GM21576 (cell line): ENCODE results near the gene LHFPL3.
"Not testable (repeated sequence)": the region's sequence is repeated elsewhere in the genome, so short reads cannot be mapped to it uniquely, and the experiment has no call there.

Source experiments
- ATAC-seq: cut with Tn5 transposase; IDR thresholded peaks from one replicate; pipeline ENCODE4 v1.9.1; 2021; ENCODE audit warnings: mild to moderate bottlenecking, moderate library complexity; ENCODE audit not compliant: unreplicated experiment

The LHFPL3 gene

GRCh38 chr7:104572554-104572953 lies 244.2 kb downstream of the LHFPL3 start:
- no peak for ATAC-seq

DNA sequence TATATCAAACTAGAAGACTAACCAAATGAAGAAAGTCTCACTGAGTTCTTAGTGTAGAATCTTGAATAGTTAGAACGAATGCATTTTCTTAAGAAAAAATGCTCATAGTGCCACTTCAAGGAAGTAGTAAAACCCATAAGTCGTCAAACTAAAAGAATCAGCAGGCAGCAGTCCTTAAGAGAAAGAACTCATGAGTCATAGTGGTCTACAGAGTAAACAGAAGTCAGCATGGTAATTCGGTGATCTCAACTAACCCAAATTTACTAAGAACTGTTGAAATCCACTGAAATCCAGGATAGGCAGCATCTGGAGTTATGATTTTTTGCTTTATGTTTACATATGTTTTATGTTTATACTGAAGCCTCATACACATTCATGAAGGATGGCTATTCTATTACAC lies 256.2 kb downstream of the LHFPL3 start:
- no peak for ATAC-seq

GRCh38 chr7:104595591-104595990 lies 267.2 kb downstream of the LHFPL3 start:
- ATAC-seq = not testable (repeated sequence)

DNA sequence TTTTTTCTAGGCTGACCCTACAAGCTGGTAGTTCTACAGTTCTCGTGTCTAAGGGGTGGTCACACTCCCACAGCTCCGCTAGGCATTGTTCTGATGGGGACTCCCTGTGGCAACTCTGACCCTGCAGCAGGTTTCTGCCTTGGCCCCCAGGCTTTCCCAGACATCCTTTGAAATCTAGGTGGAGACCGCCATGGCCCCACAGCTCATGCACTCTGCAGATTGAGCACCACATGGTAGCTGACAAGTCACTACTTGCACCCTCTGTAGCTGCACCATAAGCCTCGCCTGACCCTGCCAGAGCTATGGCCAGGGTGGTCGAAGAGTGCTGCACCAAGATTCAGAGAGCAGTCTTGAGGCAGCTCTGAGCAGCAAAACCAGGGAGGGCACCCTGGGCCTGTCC lies 275.6 kb downstream of the LHFPL3 start:
- ATAC-seq = no peak

GRCh38 chr7:104604706-104605105 lies 276.3 kb downstream of the LHFPL3 start:
- no peak for ATAC-seq

DNA sequence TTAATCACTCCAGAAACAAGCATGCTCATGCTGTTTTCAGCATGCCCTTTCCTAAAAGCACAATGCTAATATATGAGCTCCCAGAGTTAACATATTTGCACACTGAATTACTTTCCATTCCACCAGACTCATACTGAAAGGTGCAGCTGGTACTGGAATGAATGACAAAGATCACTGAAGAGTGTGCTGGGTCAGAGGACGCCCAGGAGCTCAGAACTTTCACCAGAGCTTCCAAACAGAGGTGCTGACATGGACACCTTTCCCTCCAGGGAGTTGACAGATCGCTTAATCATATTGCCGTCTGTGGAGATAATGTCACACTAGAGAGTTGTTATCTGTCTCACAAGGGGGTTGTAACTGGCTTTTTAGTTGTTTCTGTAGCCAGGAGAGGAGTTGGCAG lies 292.9 kb downstream of the LHFPL3 start:
- no peak for ATAC-seq

DNA sequence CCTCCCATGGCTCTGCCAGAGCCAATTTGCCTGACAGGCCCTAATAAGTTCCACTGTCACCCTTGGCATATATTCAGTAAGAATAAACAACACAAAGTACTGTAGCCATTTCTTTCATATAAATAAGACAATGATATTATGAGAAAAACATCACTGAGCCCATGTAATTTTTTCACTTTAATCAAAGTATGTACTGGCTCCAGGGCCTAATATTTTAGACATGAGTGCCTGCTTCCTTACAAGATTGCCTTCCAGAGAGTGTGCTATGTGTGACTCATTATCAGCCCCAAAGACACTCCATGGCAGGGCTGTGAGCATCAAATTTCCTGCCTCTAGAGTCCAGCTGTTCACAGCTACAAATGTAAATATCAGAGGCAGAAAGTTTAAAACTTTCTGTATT lies 297.6 kb downstream of the LHFPL3 start:
- ATAC-seq = no peak

- ATAC-seq = no peak
Measured at GRCh38 chr7:104627516-104627915, 299.1 kb downstream of the LHFPL3 start.

DNA sequence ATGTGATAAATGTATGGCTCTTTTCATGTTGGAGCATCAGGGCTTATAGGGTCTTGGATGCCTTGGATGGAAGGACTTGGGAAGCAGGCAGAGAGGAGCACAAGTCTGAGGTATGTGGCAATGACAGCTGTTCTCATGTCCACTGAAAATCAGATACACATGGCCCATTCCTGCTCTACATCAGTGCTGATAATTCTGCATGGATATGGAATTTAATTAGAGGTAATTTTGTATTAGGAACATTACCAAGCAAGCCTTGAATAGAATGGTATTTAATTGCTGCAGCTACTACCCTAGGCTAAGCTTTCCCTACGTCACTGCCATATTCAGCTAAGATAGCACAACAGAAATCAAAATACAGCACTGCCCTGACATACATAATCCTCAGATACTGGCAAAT lies 299.6 kb downstream of the LHFPL3 start:
- no peak for ATAC-seq

DNA sequence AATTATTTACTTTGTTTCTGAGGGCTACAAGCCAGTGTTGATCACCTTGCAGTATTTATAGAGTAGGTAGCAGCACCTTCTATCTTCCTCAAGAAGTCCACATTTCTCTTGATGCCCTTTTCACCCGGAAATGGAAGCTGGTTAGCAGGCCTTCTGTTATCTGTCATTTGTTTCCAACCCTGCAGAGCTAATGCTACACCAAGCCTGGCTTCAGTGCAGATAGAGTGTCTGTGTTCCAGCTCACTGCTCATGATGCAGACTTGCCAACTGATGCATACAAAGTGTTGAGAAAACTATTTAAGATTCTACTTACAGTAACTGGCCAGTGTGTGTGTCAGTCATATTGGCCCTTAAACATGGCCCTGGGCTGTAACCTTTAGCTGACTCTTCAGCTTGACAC lies 301.0 kb downstream of the LHFPL3 start:
- no peak for ATAC-seq

DNA sequence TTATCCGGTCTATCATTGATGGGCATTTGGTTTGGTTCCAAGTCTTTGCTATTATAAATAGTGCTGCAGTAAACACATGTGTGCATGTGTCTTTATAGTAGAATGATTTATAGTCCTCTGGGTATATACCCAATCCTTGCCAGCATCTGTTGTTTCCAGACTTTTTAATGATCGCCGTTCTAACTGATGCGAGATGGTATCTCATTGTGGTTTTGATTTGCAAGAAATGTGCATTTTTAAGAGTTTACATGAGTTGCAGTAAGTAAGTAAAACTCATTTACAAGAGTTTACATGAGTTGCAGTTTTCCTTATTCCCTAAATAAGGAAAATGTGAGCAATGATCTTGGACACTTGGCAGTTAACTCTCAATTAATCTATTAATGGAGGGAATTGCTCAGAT lies 312.1 kb downstream of the LHFPL3 start:
- ATAC-seq = no peak

DNA sequence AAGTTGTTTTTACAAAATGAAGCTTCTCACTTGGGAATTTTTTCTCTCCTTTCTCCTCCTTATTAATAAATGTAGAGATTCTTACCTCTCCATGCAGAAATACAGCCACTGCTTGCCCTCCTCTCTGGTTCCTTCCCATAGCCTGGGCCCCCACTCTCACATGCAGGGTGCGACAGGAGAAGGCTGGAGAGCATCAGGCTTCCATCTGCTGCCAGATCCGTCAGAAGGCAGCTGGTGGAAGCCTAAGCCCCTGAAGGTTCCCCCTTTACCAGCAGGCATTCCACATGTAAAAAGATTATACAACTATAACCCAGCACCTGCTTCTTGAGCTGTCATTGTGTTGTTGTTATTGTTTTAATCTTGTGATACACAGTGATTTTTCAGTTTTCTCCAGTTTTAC lies 314.2 kb downstream of the LHFPL3 start:
- ATAC-seq = no peak

GRCh38 chr7:104643587-104644217 lies 315.3 kb downstream of the LHFPL3 start:
- no peak for ATAC-seq

DNA sequence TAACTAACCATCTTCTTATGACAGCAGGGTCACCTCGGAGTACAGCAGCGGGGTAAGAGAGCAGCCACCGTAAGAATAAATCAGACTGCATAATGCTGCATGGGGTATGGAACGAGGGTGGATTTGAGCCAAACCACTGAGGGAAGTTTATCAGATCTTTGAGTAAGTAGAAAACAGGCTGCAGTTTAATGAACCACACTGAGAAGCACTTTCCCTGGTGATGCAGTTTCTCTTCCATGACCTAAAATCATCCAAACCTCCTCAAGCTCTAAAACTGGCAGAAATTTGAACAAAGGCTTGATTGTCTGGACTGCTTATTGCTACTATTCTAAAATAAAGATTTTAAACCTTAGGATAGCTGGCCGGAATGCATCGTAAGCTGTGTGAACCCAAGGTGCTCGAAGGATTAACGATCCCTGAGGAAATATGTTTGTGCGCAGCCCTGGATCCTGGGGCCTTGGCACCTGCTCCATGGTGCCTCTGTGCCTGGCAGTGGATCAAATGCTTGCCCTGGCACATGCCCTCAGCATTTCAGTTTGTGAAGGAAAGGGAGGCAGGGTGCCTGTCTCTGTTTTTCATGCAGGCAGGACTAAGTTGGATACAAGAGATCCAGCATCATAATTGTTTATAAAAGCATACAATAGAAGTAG lies 322.7 kb downstream of the LHFPL3 start:
- ATAC-seq = no peak

- no peak for ATAC-seq
Measured at GRCh38 chr7:104652434-104652833, 324.0 kb downstream of the LHFPL3 start.

GRCh38 chr7:104652865-104653264 lies 324.5 kb downstream of the LHFPL3 start:
- no peak for ATAC-seq

GRCh38 chr7:104653825-104654401 lies 325.5 kb downstream of the LHFPL3 start:
- no peak for ATAC-seq

GRCh38 chr7:104655592-104655991 lies 327.2 kb downstream of the LHFPL3 start:
- ATAC-seq = no peak

DNA sequence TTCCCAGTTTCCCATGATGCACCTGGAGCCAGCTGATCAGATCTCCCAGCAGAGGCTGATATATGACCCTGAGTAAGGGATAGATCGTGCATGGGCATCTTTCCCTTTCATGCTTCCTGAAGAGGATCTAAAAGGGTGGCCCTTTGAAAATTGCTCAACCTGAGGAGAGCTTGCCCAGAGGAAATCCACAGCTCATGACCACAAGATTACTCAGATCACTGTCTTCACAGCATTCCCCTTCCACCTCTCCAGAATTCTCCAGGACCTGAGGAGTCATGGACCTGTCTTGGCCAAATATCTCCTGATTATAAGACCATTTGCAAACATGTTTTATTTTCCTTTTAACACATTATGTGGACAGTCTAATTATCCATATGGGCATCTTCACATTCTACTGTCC lies 328.1 kb downstream of the LHFPL3 start:
- ATAC-seq = no peak

- ATAC-seq = no peak
Measured at GRCh38 chr7:104657134-104657533, 328.7 kb downstream of the LHFPL3 start.

GRCh38 chr7:104661575-104661974 lies 333.2 kb downstream of the LHFPL3 start:
- ATAC-seq = no peak

GRCh38 chr7:104664648-104665047 lies 336.2 kb downstream of the LHFPL3 start:
- ATAC-seq = no peak

DNA sequence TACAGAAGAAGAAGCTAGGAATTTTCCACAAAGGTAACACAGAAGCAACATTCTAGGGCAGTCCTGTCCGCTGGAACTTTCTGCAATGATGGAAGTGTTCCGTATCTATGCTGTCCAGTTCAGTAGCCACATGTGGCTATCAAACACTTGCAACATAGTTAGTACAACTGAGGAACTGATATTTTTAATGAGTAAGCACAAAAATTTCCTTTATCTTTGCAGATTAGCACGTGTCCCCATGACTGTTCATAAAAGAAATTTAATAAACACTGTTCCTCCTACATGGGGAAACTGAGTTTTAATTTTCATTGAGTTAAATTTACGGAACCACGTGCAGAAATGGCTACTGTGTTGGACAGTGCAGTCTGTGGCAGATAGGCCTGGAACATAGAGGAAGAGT lies 349.2 kb downstream of the LHFPL3 start:
- ATAC-seq = no peak
